ENCODE measurements around the gene NUP160. TPM values are rescaled to one million over a fixed set of nuclear protein-coding genes. Genes with fewer than 3 reads are reported as not detected.

The NUP160 gene
- total RNA-seq, 1 experiment from 2014 or later, result 46.3 TPM

- DNase-seq (ENCODE audit: low read depth, low spot score), result no peak
- Histone ChIP-seq H3K27ac (ENCODE audit: low read length) (peak overlapping the region; percentile 81), H3K4me1 (ENCODE audit: control insufficient read depth, insufficient read depth, low read length) (peaks cover 34% of the 10 kb centered on the region), H3K9me3 (ENCODE audit: control insufficient read depth, insufficient read depth, low read depth, low read length) (no peaks in the 10 kb centered on the region), H3K27me3 (ENCODE audit: control insufficient read depth, insufficient read depth, low read length) (no peaks in the 10 kb centered on the region), H3K36me3 (ENCODE audit: control insufficient read depth, insufficient read depth, low read length) (no peaks in the 10 kb centered on the region), H3K4me3 (ENCODE audit: low read depth in 2 of 2, low read length in 2 of 2) (0 out of 4 replicates have a peak overlapping the region, but pooled peaks of 1 of the 2 experiments have one; percentile 1)
- in situ Hi-C loops (cut with HindIII; ENCODE audit: low pct_unique_long_range_greater_than_20kb, low sequenced_read_pairs) (no loop called here), intact Hi-C loops (cut with micrococcal nuclease; ENCODE audit: unreplicated experiment) (no loop called here)
- ChIA-PET CTCF (no interaction called here), POLR2A (interaction anchor here (0.7 kb wide), 1 partner anchor 116 kb away, joined by 5 read pairs; no protein-coding TSS in a partner anchor)
- no TSS peak for BruUV-seq (replicated peaks)
- ATAC-seq, result no peak
- TF ChIP-seq SIN3A (IDR thresholded peaks at IDR 0.05; ENCODE audit: borderline replicate concordance, insufficient read depth, low read depth, low read length), result no peak
- no peak for TF ChIP-seq REST (IDR thresholded peaks at IDR 0.05; ENCODE audit: insufficient read depth in 1 of 2, low read depth in 2 of 2, low read length in 1 of 2)
- no peak for TF ChIP-seq TCF7L2 (IDR thresholded peaks at IDR 0.05; ENCODE audit: low read depth, low read length)
- TF ChIP-seq POLR2AphosphoS5 (IDR thresholded peaks at IDR 0.05; ENCODE audit: low read depth, low read length), result no peak
- no peak for TF ChIP-seq CTCF (IDR thresholded peaks at IDR 0.05)
These were observed 9.3 kb upstream of the NUP160 start for GRCh38 chr11:47857485-47857884.

DNA sequence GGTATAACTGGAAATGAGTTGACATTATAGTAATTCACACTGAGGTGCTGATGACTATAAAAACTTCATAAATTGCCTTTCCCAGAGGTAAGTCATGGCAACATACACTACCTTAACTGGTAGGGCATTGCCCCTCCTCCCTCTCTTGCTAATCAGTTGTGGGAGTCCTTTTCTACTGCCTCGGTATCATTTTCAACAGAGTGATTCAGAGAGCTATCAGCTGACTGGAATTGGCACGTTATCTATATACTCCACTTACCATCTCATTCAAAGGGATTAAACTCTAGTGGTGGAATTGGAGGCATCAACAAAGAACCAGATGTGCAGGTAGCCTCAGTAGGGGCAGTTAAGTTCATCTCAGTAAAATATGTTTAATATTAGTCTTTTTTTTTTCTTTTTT is 8.0 kb upstream of the NUP160 start:
- no peak for TF ChIP-seq REST (IDR thresholded peaks at IDR 0.05; ENCODE audit: insufficient read depth in 1 of 2, low read depth in 2 of 2, low read length in 1 of 2)
- no peak for TF ChIP-seq SIN3A (IDR thresholded peaks at IDR 0.05; ENCODE audit: borderline replicate concordance, insufficient read depth, low read depth, low read length)
- TF ChIP-seq POLR2AphosphoS5 (IDR thresholded peaks at IDR 0.05; ENCODE audit: low read depth, low read length), result no peak
- TF ChIP-seq TCF7L2 (IDR thresholded peaks at IDR 0.05; ENCODE audit: low read depth, low read length), result no peak
- TF ChIP-seq CTCF (IDR thresholded peaks at IDR 0.05), result no peak
- H3K27ac ChIP-seq (ENCODE audit: low read length), result peak overlapping the region; percentile 81

More for the DNA sequence above, 8.0 kb upstream of the NUP160 start:
- no peaks in the 10 kb centered on the region for H3K27me3 ChIP-seq (ENCODE audit: control insufficient read depth, insufficient read depth, low read length)
- ChIA-PET POLR2A (interaction anchor here (0.6 kb wide), 1 partner anchor 196 kb away, joined by 4 read pairs; no protein-coding TSS in a partner anchor), CTCF (no interaction called here)
- H3K4me1 ChIP-seq (ENCODE audit: control insufficient read depth, insufficient read depth, low read length), result peaks cover 42% of the 10 kb centered on the region
- no peaks in the 10 kb centered on the region for H3K9me3 ChIP-seq (ENCODE audit: control insufficient read depth, insufficient read depth, low read depth, low read length)
- in situ Hi-C loops (cut with HindIII; ENCODE audit: low pct_unique_long_range_greater_than_20kb, low sequenced_read_pairs) (no loop called here), intact Hi-C loops (cut with micrococcal nuclease; ENCODE audit: unreplicated experiment) (no loop called here)
- no peak overlapping the region for H3K4me3 ChIP-seq (ENCODE audit: low read depth in 2 of 2, low read length in 2 of 2)
- ATAC-seq (no peak), DNase-seq (ENCODE audit: low read depth, low spot score) (no peak)
- H3K36me3 ChIP-seq (ENCODE audit: control insufficient read depth, insufficient read depth, low read length), result no peaks in the 10 kb centered on the region
- no TSS peak for BruUV-seq (replicated peaks)

Data from Panc1 (cell line).